Measurements from ENCODE around the gene KRT85.
"Not testable (repeated sequence)": the region's sequence is repeated elsewhere in the genome, so short reads cannot be mapped to it uniquely, and the experiment has no call there.

The KRT85 gene

DNA sequence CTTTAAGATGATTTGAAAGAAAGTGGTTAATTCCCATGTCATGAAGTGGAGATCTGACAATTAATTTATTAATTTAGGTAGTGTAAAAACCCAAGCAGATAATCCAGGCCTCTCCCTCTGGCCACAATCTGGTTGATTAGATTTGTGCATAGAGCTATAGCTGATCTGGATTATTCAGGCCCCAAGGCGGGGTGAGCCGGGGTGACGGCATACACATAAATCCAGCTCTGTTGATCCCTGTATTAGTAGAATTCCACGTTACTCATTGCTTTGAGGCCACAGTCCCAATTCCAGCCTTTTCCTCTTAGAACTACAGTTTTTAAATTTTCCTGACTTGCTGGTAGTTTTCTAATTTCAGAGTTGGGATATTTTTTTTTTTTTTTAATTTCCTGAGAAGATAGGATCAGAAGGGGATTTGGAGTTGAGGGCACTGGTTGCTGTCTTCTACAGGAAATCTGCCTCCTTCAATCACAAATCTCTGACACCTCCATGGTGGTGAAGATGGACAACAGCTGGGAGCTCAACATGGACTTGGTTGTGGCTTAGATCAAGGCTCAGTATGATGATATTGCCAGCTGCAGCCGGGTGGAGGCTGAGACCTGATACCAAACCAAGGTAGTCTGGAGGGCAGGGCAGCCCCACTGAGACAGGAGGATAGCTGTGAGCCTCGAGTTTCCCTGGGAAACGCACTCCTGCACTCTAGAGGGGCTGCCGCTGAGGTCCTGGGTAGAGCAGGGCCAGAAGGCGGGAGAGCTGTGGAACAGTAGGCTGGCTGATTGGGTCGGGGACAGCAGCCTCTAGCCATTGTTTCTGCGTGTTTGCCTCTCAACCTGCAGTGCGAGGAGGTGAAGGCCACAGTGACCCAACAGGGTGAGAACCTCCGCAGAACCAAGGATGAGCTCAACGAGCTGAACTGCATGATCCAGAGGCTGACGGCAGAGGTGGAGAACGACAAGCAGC is 19.4 kb downstream of the KRT85 start:
- DNase-seq: no peak

DNA sequence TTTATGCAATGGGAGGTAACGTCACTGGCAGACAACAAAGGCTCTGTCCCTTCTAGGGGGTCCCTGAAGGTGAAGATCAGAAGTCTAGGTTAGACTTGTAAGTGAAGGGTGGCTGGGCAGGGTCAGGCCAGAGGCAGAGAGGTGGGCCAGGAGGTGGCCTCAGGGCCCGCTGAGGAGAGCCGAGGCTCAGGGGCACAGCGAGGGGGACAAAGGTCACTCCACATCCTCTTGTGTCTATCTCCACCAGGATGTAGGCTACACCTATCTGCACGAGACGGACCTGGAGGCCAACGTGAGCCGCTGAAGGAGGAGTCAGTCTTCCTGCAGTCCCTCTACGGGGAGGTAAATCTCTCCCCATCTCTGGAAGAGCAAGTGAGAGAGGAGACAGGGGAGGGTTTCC is 20.3 kb downstream of the KRT85 start:
- no peak for DNase-seq

DNA sequence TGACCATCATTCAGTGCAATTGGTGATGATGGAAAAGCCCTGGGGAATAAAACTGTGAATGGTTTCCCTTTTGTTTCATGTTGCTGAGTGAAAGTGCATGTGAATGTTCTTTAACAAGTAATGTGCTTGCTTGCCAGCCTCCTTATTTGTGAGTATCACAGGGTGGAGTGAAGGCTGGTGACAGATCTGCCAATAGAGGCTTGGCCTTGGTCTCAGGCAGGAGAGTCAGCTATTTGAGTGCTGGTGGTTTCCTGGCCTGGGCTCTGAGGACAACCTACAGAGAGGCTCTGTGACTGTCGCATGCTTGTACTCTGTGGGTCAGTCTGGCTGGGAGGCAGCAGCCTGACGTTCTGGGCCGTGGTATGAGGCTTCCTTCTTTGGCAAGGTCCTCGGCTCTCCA is 20.7 kb downstream of the KRT85 start:
- no peak for DNase-seq

DNA sequence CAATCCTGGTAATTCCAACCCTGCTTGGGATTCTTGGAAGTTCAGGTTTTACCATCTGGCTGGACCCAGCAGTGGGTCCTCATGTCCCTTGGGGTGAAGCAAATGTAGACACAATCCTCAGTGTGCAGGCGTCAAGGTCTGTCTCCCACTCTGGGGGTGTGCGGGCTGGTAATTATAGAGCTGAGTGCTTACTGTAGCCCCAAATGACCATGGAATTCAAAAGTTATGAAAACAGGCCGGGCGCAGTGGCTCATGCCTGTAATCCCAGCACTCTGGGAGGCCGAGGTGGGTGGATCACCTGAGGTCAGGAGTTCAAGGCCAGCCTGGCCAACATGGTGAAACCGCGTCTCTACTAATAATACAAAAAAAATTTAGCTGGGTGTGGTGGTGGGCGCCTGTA is 22.2 kb downstream of the KRT85 start:
- not testable (repeated sequence) for DNase-seq

DNA sequence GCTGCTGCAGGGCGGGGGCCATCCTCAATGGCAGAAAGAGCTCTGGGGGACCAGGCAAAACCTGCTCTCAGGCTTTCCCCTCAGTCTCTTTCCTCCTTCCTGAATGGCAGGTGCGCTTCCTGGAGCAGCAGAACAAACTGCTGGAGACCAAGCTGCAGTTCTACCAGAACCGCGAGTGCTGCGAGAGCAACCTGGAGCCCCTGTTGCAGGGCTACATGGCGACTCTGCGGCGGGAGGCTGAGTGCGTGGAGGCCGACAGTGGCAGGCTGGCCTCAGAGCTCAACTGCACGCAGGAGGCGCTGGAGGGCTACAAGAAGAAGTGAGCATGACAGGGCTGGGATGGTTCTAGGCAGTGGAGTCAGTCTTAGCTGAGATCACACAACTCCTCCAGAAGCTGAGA is 23.2 kb downstream of the KRT85 start:
- DNase-seq: no peak

DNA sequence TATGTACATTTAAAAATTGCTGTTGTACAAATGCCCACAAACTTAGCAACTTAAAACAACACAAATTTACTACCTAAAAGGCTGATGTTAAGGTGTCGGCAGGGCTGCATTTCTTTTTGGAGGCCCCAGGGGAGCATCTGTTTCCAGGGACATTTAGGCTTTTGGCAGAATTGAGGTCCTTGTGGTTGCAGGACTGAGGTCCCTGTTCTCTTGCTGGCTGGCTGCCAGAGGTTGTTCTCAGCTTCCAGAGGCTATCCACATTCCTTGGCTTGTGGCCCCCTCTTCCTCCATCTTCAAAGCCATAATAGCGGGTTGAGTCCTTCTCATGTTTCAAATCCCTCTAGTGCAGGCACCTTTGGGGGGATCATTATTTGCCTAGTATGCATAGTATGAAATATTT is 23.7 kb downstream of the KRT85 start:
- DNase-seq: no peak

DNA sequence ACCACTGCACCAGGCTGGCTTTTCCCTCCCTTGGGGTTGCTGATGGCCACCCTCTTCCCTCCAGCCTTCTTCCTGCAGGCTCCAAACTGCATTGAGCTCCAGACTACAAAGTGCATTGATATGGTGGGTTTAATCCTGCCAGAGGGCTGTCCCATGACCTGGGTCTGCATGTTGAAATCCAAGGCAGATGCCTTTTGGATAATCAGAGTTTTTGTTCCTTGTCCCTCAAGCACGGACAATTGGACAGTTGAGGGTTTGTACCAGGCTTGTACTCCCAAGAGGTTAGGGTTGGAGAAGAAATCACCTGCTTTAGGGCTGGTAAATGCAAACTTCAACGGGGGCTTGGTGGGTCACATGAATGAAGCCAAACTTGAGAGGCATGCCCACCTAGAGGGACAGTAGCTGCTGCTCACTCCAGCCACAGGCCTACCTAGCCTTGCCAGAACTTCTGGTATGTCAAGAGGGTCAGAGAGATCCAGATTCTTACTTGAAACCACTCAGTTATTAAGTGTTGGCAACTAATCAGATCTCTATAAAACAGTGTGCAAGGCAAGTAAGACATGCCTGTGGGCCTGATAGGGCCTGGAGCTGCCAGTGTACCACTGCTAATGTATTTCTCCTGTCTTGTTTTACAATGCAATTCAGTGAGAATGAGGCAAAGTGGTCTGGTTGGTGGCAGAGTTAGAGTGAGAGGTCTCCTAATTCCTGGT is 24.3 kb downstream of the KRT85 start:
- no peak for DNase-seq

DNA sequence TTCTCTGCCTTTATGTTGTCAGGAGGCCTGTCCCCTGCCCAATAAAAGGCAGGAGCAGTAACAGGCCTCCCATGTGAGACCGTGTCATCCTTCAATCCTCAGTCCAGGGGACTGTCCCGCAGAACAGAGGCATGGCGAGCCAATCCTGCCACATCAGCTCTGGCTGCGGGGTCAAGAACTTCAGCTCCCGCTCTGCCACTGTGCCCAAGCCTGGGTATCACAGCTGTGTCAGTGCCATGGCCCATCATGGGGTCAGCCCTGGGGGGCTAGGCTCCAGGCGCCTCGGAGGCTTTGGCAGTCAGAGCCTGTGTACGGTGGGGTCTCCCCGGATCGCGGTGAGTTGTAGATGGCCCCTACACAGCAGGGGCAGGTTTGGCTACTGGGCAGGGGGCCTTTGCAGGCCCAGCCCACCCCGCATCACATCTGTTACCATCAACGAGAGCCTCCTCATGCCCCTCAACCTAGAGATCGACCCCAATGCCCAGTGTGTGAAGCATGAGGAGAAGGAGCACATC is 26.2 kb downstream of the KRT85 start:
- no peak for DNase-seq

DNA sequence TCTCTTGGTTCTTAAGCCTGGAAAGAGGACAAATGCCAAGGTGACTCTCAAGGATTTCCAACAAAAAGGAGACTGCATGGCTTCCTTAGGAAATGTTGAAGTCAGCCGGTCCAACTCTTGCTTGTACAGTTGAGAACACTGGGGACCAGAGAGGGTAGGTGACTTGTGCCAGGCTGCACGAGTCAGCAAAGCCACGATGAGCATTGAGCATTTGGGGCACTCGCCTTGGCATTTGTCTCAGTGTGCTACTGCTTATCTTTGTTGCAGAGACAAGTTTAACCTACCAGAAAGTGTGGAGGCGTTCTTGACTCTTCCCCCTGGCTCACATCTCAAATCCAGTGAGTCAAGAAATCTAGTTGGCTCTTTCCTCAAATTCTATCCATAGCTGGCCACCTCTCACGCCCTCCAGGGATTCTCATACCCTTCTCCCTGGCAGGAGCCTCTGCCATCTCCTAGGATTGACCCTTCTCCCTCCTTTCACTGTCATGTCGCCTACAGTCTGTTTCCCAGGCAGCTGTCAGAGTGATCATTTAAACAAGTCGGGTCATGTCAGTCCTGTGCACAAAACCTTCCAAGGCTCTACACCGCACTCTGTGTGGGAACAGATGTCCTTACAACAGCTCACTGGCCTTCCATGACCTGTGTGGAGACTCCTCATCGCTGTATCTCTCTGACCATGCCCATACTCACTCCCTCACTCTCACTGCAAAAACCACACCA is 28.9 kb downstream of the KRT85 start:
- DNase-seq: no peak

DNA sequence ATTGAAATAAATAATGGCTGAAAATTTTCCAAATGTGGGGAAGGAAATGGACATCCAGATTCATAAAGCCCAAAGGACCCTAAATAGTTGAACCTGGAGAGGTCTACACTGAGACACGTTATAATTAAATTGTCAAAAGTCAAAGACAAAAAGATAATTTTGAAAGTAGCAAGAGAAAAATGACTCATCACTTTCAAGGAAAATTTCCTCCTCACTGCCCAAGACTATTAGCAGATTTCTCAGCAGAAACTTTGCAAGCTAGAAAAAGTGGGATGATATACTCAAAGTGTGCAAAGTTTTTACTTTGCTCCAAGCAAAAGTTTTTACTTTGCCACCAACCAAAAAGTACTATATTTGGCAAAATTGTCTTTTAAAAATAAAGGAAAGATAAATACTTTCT is 30.2 kb downstream of the KRT85 start:
- DNase-seq: no peak

DNA sequence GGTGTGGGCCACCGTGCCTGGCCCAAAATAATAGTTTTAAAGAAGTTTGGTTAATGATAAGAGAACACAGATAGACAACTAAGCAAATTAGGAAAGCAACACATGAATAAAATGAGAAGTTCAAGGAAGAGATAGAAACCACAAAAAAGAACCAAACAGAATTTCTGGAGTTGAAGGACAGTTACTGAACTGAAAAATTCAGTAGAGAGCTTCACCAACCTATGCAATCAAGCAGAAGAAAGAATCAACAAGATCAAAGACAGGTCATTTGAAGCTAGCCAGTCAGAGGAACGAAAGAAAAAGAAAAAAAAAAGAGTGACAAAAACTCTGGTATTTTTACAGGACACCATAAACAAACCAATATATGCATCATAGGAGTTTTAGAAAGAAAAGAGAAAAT is 30.6 kb downstream of the KRT85 start:
- no peak for DNase-seq

DNA sequence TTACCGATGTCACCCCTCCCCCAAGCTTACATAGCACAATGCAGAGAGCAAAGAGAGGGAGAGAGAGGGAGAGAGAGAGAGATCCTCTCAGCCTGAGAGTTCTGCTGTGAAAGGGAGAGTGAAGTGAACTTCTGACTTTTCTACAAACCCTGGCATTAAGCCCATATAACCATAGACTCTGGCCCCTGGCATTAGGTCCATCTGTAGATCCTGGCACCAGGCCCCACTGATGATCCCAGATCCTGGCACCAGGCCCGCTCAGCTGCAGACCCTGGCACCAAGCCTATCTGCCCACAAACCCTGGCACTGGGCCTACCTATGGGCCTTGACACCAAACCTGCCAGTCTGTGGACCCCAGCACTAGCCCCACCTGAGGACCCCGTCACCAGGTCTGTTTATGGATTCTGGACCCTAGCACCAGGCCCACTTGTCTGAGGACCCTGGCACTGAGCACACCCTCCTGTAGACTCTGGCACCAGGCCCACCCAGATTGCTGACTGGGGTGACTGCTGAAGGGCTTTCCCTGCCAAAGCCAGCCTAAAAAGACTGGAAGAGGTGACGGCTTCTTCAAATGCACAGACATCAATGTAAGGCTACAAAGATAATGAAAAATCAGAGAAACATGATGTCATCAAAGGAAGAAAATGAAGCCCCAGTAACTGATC is 31.6 kb downstream of the KRT85 start:
- DNase-seq: no peak

DNA sequence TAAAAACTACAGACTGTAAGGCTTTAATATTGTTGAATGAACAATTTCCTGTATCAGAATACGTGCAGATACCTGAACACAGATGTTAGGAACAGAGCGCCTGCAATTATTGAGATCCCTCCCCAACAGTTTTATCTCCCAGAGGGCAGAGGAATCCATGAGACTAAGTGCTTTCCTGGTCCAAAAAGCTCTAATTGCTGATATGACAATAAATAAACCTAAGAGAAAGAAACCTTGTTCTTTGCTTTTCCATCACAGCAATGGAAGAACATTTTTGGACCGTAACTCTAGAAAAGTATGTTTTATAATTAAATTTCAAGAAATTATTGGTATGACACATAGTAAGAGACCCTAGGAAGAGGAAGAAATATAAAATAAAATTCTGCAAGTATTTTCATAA is 33.1 kb downstream of the KRT85 start:
- no peak for DNase-seq

DNA sequence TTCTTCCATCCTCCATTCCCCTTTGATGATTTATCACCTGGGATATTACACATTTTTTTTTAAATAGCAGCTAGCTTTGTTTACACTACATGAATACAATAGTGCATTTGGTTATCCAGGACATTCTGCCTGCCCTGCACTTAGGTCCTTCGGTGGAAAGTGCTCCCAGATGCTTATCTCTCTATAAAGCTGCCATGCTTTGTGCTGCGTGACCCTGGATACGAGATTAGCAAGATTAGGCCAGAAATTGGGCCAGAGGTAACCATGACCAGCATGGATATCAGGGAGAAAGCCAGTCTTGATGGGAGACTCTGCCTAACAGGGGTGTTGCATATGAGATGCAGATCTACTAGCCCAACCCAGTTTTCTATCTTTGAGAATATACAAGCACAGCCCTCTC is 34.0 kb downstream of the KRT85 start:
- no peak for DNase-seq

DNA sequence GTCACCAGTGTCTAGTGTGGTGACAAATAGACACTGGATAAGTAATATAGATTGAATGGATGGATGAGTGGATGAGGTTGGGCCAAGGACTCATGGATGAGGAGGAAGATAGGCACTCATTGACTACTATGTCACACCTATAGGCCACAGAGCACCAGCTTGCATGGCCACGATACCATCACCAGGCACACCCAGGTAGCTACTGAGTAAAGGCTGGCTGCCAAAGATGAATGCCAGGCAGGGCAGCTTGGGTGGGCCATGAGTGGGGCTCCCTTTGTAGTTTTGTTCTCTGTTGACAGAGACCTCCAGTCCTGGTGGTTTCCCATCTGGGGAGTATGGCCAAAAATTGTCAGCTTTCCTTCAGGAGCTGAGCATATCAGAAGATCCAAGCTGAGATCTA is 34.9 kb downstream of the KRT85 start:
- DNase-seq: no peak

DNA sequence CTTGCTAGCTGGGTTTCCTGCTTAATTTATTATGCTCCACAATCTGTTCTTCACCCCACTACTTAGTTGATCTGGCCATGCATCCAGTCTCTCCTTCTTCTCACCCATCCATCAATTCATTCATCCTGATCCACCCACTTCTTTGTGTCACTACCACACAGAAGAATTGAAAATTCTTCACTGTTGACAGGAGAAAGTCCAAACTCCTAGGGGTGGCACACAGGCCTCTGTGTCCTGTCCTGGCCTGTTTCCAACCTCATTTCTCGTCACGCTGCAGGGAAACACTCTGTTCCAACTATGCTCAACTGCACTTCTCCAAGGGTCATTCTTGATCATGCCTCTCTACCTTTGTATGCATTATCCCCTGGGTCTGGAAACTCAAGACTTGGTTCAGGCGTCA is 35.4 kb downstream of the KRT85 start:
- DNase-seq: no peak

DNA sequence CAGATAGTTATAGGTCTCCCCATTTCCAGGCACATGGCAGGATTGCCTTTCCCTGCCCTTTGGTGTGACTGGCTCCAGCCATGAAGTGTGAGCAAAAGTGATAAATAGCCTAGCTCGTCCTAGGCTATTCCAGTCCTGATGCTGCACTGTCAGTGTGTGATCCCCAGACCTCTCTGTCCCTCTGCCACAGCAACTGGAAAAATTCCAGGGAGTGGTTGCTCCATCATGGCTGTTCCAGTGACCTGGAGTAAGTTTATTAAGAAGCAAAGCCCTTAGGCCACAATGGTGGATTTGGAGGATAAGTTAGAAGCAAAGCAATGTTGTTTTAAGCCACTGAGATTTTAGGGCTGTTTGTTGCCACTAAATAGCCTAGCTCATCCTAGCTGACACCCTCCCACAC is 36.2 kb downstream of the KRT85 start:
- DNase-seq: no peak

DNA sequence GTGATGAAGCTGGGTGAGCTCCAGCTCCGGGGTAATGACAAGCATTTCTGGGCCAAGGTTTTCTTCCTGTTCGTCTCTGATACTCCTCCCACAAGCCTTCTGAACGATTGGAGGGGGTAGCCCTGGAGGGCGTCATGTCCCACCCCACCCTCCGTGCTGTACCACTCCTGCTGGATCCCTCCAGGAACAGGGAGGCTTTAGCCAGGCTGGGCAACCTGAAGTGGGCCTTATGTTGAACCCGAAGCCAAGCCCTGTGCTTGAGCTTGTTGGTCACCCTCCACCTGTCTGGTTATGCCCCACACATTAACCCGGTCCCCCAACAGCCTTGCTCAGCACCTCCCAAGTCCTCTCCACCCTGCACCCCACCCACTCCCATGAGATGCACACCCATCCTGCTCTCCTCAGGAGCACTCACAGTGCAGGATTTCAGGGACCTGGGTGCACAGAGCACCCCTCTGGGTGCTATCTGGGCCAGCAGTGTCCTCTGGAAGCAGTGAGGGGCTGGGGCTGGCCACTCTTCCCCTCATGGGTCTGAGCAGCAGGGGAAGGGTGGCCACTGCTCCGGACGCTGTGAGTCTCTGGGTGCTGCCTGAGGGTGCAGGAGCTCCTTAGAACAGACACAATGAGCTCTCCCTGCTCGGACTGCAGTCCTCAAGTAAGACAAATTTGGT is 39.3 kb downstream of the KRT85 start:
- DNase-seq: no peak

DNA sequence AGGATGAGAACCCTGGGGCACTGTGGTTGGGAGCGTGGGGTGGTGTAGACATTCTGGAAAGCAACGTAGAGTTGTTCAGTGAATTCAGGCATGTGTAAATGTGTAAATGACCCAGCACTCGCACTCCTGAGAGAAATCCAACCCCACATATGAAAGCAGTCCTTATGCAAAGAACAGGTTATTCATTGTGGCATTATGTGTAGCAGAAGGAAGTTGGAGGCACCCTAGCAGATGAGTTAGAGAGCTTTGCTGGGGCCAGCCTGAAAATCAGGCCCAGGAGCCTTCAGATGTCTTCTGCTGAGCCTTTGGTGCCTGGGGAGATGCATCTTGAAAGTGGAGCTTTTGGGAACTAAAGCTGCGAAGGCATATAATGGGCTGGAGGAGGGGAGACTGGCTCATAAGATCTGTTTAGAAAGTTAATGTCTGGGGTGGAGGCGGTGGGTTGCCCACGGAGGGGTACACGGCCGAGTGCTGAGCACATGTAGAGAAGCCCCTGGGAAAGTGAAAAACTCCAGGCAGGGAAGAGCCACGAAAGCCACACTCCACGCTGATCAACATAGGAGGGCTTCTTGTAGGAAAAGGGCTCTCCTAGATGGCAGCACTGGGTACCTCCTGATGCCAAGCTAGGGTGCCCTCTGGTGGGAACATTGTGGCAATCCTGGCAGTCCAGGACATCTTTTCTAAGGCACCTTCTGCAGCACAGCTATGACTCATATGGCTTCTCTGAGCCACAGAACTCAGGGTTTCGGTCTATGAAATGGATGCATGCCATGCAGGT is 40.0 kb downstream of the KRT85 start:
- peak; percentile 66 for DNase-seq

DNA sequence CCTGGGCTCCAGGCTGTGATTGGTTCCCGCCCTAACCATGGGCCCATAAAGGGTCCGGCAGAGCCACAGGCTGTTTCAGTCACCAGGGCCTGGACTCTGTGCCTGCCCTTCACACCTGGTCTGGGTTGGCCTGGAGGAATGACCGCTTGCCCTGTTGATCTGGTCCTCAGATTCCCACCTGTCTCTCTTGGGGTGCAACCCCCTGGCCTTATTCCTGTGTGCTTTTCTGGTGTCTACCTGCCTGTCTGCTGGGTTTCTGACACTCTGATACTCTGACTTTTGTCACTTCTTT is 43.2 kb downstream of the KRT85 start:
- no peak for DNase-seq

DNA sequence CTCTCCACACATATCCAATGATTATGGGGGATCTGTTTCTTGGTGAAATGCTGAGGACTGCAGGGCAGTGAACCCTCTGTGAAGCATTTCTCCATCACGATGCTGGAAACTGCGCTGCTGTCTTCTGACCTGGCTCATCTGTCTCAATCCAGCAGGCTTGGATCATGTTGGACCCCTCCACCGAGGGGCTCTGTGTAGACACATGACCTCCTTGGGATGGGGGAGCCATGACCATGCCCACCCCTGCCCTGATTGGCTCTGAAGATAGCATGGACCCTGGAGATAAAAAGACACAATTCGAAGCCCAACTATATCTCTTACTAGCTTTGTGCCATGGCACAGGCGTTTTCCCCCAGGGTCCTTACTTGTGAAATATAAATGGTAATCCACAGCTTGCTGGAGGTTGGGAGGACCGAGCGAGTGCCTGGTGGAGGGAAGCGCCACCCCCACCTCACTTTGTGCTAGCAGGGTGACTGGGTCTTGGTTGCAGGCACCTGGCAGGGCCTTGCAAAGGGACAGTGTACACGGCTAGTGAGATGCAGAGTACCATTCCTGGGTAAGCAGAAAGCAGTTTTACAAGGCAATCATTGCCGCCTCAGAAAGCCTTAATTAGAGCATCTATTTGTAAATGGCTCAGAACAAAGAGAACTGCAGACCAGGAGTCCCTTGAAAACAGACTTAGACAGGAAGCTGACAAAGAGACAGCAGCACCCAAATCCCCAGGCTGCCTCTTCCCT is 43.7 kb downstream of the KRT85 start:
- DNase-seq: no peak
